GM21447 (cell line): ENCODE measurements around the gene PSTPIP1.
A peak's percentile ranks its signal among the peaks of the same experiment; 100 is the strongest.

Experiments used
- ATAC-seq: cut with Tn5 transposase; IDR thresholded peaks from one replicate; pipeline ENCODE4 v1.9.1; 2021; ENCODE audit not compliant: unreplicated experiment

Gene PSTPIP1

DNA sequence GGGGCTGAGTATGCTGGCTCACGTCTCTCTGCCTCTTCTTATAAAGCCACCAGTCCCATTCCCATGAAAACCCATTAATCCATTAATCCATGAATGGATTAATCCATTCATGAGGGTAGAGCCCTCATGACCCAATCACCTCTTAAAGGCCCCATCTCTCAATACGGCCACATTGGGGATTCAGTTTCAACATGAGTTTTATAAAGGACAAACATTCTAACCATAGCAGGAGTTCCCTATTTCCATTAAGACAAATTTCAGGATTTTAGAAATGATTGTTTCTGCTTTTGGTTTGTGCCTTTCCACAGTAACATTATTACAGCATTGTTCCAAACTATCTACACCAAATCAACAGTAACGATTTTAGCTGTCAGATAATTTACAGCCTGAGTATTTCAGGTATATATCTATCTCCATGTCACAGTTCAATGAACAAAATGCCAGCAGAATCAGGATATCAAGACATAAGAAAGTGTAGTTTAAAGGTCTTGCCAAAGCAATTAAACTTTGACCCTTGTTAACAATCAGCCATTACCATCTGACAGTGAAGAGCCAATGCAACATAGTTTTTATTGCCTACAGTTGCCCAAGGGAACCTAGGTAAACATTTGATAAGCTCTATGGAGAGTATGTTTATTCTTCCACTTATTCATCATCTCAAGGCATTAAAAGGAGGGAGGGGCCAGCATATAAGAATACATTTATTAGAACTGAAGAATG lies 72.2 kb downstream of the PSTPIP1 start:
- no peak for ATAC-seq

DNA sequence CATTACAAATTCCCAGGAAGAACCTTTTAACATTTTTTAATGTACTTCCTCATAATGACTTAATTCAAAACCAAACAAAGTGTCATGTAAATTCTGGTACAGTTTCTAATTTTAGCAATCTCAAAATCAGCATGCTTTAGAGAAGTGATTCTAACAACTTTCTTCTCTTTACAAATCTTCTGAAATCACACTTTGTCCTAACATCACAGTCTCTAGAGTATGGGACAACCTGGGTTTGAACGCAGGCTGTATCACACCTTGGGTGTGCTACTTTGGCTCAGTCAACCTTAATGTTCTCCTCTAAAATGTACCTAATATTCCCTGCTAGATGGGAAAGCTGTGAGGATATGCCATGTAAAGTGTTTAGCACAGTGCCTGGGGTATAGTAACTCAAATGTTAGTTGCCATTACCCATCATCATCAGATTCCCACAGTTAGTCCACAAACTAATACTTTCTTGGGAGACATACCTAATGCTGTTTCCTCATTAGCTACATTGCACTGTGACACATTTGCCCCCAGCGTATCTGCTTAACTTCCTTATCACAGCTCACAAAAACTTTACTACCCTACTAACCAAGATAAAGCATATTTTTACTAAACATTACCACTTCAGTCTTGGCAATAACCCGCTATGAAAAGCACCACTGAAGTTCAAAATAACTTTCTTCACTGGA lies 72.9 kb downstream of the PSTPIP1 start:
- no peak for ATAC-seq

DNA sequence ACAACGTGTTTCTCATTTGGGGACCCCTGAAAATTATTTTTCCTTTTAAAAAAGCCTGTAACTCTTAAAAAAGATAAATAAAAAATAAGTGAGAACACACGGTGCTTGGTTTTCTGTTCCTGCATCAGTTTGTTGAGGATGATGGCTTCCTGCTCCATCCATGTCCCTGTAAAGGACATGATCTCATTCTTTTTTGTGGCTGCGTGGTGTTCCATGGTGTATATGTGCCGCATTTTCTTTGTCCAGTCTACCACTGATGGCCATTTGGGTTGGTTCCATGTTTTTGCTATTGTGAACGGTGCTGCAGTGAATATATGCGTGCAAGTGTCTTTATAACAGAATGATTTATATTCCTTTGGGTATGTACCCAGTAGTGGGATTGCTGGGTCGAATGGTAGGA lies 73.7 kb downstream of the PSTPIP1 start:
- ATAC-seq: no peak

DNA sequence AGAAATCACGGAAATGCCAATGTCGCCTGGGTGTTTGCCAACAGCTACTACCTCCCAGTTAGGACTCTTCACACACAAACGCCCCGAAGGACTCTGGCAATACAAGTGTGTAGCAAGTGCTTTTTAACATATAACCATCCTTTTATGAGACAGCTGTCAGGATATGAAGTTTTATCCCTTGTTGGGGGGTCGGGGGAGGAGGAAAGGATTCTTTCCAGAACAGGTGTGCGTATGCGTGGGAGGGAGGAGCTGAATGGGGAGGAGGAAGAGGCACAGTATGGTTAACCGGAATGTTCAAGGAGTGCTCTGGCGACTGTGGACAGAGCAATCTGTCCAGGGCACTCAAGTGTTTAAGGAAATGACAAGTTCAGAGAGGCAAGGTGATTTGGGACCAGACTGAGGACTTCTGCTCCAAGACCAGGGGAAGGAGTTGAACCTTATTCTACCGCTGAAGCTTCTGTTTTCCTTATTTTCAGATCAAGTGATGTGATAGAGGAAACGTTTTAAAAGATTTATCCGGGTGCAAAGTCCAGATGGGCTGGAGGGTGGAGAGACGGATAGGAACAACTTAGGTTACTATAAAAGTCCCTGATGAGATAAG lies 74.7 kb downstream of the PSTPIP1 start:
- ATAC-seq: no peak

DNA sequence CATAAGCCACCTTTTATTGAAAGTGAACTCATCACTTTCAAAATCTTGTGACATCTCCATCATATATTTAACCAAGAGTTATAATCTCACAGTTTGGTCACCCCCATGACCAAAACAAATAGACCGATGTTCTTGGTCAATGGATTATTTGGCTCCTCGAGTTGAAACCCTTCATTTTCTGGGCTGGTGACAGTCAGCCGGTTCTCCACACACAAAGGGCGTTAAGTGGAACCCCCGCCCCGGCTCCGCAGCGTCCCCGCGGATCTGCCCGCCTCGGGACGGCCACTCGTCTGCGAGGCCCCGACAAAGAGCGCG lies 75.2 kb downstream of the PSTPIP1 start:
- ATAC-seq: no peak

DNA sequence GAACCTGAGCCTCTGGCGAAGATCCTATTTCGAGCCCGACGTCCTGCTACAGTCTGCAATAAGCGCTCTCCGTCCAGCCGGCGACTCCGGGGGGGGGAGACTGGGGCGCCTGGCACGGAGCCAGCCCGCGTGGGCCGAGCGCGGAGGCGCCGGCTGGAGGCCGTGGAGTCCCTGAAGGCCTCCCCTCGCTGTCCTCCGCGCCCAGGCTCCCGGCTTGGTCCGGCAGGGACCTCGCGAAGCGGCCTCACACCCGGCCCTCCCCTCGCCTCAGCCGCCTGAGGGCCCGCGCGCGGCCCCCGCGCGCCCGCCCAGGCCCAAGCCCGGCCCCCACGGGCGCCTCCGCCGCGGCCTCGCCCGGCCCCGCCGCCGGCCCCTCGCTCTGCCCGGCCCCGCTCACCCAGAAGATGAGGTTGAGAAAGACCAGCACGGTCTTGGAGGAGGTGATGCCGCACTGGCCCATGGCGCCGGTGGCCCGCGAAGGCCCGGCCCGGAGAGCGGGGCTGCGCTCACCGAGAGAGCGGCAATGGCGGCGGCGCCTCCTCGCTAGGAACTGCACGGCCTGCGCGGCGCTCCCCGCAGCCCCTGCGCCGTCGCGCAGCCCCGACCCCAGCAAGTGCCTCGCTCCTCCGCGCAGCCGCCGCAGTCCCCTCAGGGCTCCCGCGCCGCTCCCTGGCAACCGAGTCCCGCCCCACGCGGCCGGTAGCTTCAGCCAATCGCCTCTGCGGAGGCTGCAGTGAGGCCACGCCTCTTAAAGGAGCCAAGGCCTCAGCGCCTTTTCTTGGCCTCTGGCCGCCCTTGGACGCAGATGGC lies 75.8 kb downstream of the PSTPIP1 start, which contains the start of gene TSPAN3:
TSPAN3 (minus strand) TSS at position 615 of the 810 bp plus-strand sequence; CDS start at position 460, 155 bp downstream.
- ATAC-seq: peak; percentile 91

DNA sequence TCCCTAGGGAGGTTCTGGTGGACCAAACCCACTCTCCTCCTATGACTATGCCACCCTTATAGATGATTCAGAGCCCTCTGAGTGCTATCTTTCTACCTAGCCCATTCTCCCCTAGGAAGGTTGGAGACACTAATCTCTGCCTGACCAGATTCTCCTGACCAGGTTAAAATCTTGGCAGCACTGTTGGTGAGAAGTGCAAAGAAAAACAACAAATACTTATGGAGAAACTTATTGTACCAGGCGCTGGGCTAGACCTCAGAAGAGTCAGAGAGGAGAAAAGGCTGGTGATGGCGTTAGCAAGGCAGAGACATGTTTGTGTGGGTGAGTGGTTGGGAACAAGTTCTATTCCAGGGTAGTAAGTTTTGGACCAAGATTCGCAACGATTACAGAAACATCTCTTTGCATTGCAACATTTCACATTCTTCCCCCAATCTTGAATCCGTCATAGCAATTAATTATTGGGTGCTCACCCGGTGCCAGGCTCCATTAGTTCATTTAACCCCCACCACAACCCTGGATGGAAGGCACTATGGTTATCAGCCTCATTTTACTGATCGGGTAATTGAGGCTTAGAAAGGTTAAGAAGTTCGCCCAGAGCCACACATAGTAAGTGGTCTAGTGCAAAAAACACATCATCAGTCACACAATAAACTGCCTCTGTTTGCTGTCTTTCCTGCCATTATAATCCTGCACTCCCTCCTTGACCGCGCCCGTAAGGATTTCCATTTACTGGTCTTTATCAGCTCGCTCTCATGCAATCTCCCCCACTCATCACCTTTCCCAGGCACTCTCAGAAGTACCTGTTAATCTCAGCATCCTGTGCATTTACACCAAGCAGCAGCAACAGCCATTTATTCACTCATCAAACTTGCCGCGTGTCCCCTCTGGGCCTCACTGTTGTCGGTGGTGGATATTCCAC lies 76.6 kb downstream of the PSTPIP1 start:
- ATAC-seq: no peak

DNA sequence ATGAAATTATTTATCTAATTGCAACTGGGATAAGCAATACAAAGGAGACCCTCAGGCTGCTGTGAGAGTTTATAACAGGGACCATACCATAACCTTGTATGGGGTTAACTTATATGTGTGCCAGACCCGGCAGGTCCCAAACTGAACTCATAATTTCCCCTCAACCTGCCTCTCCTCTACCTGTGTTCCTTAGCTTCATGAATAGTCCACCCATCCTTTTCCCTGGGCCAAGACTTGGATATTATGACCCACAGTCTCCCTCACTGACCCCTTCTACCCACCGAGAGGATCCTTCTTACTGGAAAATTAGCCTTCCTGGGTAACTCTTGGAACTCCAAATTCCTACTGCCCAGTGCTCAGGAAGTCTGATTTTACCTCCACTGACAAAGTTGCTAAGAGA lies 79.4 kb downstream of the PSTPIP1 start:
- no peak for ATAC-seq

DNA sequence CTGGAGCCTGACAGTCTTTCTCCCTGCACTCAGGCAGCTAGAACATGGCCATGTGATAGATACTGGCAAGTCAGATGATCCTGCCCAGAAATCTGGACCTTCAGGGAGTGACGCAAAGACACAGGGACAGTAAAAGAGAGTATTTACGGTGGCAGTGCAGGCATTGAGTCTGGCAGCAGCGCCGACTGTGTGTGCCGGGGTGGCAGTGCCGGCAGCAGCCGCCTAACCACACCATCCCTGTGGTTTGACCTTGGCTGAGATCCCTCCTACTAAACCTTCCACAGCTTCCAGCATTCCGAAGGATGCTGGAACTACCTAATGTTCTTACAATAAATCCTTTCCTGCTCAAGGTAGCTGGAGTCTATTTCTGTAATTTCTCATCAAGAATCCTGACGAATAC lies 80.6 kb downstream of the PSTPIP1 start:
- ATAC-seq: no peak

DNA sequence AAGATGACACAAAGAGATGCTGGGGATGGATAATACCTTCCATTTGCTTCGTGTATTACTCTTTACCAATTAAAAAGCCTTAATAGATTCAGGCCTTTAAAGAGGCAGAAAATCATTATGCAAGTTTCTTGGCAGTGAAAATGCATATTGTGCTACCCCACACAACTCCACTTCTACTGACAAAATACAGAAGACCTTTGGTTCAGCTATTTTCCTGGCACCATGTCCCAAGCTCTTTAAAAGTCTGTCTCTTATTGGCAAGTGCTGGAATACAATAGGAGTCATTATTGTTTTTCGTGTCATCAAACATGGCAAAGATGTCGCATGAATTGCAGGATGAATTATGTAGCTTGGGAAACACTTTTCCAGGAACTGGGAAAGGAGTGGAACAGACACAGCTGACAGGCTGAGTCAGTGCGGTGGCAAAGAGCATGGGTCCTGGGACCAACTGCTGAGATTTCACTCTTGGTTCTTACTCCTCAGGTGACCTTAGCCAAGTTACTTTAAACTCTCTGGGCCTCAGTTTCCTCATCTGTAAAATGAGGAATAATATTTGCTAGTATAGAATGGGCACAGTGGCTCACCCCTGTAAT lies 81.5 kb downstream of the PSTPIP1 start:
- ATAC-seq: no peak

DNA sequence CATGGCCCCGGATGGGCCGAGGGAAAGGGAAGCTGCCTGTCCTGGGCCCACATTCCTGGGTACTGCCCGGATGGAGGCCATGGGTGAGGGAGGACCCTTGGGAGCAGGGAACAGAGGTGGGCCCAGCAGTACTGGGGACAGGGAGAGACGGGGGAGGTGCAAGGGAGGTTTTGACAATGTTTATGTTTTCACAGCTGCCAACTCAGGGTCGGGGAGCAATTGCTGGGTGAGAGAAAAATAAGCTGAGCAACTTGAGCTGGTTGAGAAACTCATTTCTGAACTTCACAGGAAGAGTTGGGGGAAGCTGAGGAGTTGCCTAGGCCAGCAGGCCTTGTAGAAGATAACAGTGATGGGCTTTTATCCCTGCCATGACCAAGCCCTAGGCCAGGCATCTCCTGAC lies 87.0 kb downstream of the PSTPIP1 start:
- ATAC-seq: no peak

DNA sequence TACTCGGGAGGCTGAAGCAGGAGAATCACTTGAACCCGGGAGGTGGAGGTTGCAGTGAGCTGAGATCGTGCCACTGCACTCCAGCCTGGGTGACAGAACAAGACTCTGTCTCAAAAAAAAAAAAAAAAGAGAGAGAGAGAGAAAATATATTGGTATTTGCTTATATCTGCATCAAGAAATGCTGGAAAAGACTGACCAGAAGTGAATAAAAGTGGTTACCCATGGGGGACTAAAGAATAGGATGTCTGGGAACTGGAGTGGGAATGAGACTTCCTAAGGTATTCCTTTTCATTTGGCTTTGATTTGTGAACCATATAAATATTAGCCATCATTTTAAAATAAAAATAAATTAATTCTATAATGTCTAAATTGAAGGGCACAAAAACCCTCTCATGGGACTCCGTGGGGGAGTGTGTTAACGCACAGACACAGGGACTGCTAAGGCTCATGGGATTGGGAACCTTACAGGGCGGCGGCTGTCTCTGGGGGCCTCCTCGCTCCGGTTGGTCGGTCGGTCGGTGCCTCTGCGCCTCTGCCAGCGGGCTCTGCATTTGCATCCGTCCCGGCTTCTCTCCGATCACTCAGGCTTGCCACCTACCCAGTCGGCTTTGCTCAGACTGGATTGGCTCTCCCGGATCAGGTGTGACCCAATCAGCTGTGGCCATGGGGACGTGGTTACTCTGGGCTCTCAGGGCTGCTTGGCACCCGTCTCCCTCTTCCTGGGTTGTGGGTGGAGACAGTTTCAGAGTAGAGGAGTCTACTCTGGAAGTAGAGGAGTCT lies 88.6 kb downstream of the PSTPIP1 start:
- ATAC-seq: peak; percentile 66

DNA sequence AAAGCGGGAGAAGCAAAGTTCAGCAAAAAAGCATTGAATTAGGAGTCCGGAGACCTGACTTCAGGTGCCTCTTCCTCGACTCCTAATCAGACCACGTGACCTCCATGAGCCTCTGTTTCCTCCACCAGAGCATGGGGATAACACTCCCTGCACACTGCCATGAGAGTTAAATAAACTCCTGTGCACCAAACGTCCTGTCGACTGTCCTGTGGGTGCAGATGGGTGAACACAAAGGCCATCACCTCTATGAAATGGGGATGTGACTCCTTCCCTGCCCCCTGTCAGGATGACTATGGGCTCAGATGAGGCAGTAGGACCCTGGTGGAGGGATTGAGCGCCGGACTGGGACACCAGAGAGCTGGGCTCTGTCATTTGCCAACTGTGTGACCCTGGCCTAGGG lies 89.5 kb downstream of the PSTPIP1 start:
- no peak for ATAC-seq

DNA sequence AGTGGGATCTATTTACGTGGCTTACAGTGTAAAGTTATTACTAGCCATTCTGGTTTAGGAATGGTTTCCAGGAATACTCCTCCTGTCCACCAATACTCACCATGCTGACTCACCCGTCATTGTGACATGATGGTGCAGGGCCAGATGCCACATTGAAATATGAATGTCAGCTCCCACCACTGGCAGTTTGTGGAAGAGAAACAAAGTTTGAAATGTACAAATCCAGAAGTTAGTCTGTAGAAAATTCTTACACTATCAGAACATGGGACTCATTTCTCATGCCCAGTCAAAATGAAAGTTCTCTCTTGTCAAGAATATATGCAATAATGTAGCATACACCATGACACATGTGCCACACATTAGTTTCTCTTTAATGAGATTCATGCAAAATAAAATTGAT lies 90.4 kb downstream of the PSTPIP1 start:
- no peak for ATAC-seq
